HG03342 (cell line): Measurements from ENCODE around the gene TLR2.
"Not testable (repeated sequence)": the region's sequence is repeated elsewhere in the genome, so short reads cannot be mapped to it uniquely, and the experiment has no call there.

Experiments
- ATAC-seq: cut with Tn5 transposase; IDR thresholded peaks from one replicate; pipeline ENCODE4 v1.9.1; 2021; ENCODE audit warnings: mild to moderate bottlenecking, moderate library complexity; ENCODE audit not compliant: unreplicated experiment

Gene TLR2

GRCh38 chr4:153661215-153661822, 22.8 kb upstream of the TLR2 start:
- no peak for ATAC-seq

GRCh38 chr4:153661908-153662307, 22.2 kb upstream of the TLR2 start:
- no peak for ATAC-seq

GRCh38 chr4:153663667-153664066, 20.4 kb upstream of the TLR2 start:
- ATAC-seq: no peak

- not testable (repeated sequence) for ATAC-seq
These were observed 17.6 kb upstream of the TLR2 start for GRCh38 chr4:153666505-153666904.

GRCh38 chr4:153668647-153669046, 15.4 kb upstream of the TLR2 start:
- ATAC-seq: no peak

- ATAC-seq: no peak
These were observed 14.2 kb upstream of the TLR2 start for GRCh38 chr4:153669838-153670237.

- ATAC-seq: no peak
These were observed 7.6 kb upstream of the TLR2 start for GRCh38 chr4:153676486-153676885.

GRCh38 chr4:153676984-153677383, 7.1 kb upstream of the TLR2 start:
- no peak for ATAC-seq

GRCh38 chr4:153679486-153679885, 4.6 kb upstream of the TLR2 start:
- ATAC-seq: no peak

- ATAC-seq: no peak
These were observed 308 bp upstream of the TLR2 start for GRCh38 chr4:153683763-153684181.

GRCh38 chr4:153684971-153685371, 891 bp downstream of the TLR2 start:
- ATAC-seq: no peak

- no peak for ATAC-seq
These were observed 20.4 kb downstream of the TLR2 start for GRCh38 chr4:153704522-153704921.

- ATAC-seq: peak; percentile 86
These were observed 21.8 kb downstream of the TLR2 start for GRCh38 chr4:153705743-153706468.

- peak; percentile 35 for ATAC-seq
These were observed 22.4 kb downstream of the TLR2 start for GRCh38 chr4:153706519-153706918.

GRCh38 chr4:153710681-153711080, 26.6 kb downstream of the TLR2 start:
- ATAC-seq: no peak

GRCh38 chr4:153713866-153714646, 30.0 kb downstream of the TLR2 start:
- no peak for ATAC-seq

GRCh38 chr4:153722036-153722435, 38.0 kb downstream of the TLR2 start:
- ATAC-seq: no peak

GRCh38 chr4:153724606-153725005, 40.5 kb downstream of the TLR2 start:
- no peak for ATAC-seq

- ATAC-seq: no peak
These were observed 41.2 kb downstream of the TLR2 start for GRCh38 chr4:153725136-153725830.

GRCh38 chr4:153725831-153726154, 41.7 kb downstream of the TLR2 start:
- no peak for ATAC-seq

GRCh38 chr4:153728151-153728550, 44.1 kb downstream of the TLR2 start:
- peak; percentile 36 for ATAC-seq
